NCI-H2196 (cell line): ENCODE measurements around the gene PLEKHA8.
"Not testable (repeated sequence)": the region's sequence is repeated elsewhere in the genome, so short reads cannot be mapped to it uniquely, and the experiment has no call there.

Experiments used
- DNase-seq: peaks from one replicate; lab custom pipeline; 2025; ENCODE audit not compliant: unreplicated experiment; lab: John Stamatoyannopoulos, UW

Gene PLEKHA8

DNA sequence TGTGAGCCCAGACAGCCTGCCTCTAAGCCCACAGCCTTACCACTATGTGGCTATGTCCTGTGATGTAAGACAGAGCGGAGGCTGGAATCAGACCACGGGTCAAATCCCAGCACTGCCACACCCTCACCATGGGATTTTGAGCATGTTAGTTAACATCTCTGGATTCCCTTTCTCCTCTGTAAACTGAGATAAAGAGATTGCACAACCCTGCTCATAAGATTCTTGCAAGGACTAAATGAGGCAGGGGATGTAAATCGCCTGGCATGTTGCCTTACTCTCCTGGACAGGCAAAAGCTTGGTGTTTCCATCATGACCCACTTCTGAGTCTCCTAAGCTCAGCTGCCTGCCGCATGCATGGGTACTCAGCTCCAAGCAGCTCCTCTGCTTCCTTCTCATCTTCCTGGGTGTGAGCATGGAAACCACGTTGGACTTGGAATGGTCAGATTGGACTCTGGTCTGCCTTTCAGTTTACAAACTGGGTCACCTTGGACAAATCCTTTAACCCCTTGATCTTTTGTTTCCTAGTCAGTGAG is 65.3 kb downstream of the PLEKHA8 start:
- DNase-seq = no peak

DNA sequence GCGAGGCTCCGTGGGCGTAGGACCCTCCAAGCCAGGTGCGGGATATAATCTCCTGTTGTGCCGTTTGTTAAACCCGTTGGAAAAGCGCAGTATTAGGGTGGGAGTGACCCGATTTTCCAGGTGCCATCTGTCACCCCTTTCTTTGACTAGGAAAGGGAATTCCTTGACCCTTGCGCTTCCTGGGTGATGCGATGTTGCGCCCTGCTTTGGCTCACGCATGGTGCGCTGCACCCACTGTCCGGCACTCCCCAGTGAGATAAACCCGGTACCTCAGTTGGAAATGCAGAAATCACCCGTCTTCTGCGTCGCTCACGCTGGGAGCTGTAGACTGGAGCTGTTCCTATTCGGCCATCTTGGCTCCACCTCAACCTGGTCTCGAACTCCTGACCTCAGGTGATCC is 70.4 kb downstream of the PLEKHA8 start:
- DNase-seq = not testable (repeated sequence)

GRCh38 chr7:30102281-30102680 is 74.1 kb downstream of the PLEKHA8 start:
- DNase-seq = no peak

- DNase-seq = no peak
These were observed 75.9 kb downstream of the PLEKHA8 start for GRCh38 chr7:30104157-30104556.

- DNase-seq = no peak
These were observed 84.0 kb downstream of the PLEKHA8 start for GRCh38 chr7:30112103-30112713.

- DNase-seq = no peak
These were observed 84.9 kb downstream of the PLEKHA8 start for GRCh38 chr7:30113144-30113543.

GRCh38 chr7:30114536-30115238 is 86.5 kb downstream of the PLEKHA8 start:
- no peak for DNase-seq

- DNase-seq = no peak
These were observed 87.6 kb downstream of the PLEKHA8 start for GRCh38 chr7:30115709-30116297.

- no peak for DNase-seq
These were observed 88.6 kb downstream of the PLEKHA8 start for GRCh38 chr7:30116771-30117170.

- DNase-seq = no peak
These were observed 89.7 kb downstream of the PLEKHA8 start for GRCh38 chr7:30117896-30118295.

DNA sequence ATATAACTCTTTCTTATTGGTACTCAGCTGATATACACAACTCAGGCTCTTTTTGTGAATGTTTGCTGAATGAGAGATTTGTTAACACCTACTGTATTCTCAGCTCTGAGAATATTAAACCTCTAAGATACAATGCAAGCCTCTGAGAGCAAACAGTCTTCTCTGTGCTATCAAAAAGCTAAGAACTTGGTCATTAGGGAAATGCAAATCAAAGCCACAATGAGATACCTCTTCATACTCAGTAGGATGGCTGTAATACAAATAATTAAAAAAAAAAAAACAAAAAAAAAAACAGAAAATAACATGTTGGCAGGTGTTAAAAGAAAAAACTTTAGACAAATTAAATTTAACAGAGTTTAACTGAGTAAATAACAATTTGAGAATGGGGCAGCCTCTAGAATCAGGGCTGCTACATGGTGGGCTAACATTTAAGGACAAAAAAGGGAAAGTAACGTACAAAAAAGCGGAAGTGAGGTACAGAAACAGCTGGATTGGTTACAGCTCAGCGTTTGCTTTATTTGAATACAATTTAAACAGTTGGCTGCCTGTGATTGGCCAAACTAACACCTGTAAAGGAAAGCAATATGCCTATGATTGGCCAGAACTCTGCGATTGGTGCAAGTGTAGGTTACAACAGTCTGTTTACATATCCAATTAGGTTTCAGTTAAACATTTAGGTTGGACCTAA is 91.8 kb downstream of the PLEKHA8 start:
- no peak for DNase-seq

DNA sequence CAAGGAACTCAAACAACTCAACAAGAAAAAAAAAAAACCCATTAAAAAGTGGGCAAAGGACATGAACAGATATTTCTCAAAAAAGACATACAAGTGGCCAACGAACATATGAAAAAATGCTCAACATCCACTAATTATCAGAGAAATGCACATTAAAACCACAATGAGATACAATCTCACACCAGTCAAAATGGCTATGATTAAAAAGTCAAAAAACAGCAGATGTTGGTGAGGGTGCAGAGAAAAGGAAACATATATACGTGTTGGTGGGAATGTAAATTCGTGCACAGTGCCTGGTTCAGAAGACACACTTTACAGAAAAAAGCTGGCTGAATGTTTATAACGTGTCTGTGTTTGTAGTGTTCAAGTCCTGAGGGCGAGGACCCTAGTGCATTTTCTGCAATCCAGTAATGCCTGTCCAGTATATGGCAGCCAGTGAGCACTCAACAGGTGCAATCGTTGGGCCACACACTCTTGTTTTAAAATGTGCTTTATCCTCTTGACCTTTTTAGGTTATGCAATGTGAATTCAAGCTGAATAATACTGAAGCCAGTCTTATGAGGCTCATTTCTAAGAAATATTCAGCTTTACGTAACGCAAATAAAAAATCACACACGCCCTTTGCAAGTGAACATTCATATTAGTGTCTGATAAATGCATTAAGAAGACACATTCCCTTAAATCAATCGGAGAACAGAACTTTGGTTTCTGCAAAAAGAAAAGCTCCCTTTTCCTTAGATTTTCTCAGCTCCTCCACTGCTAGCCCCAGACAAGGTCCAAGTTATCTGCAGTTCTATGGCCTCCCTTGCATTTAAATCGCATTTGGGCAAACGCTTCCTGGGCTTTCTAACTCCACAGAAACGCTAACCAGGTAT is 105.8 kb downstream of the PLEKHA8 start:
- DNase-seq = no peak

GRCh38 chr7:30134611-30135300 is 106.5 kb downstream of the PLEKHA8 start, which contains the start of gene MTURN:
MTURN (plus strand) TSS chr7:30134986; CDS start chr7:30135137, 151 bp downstream.
- peak; percentile 94 for DNase-seq

DNA sequence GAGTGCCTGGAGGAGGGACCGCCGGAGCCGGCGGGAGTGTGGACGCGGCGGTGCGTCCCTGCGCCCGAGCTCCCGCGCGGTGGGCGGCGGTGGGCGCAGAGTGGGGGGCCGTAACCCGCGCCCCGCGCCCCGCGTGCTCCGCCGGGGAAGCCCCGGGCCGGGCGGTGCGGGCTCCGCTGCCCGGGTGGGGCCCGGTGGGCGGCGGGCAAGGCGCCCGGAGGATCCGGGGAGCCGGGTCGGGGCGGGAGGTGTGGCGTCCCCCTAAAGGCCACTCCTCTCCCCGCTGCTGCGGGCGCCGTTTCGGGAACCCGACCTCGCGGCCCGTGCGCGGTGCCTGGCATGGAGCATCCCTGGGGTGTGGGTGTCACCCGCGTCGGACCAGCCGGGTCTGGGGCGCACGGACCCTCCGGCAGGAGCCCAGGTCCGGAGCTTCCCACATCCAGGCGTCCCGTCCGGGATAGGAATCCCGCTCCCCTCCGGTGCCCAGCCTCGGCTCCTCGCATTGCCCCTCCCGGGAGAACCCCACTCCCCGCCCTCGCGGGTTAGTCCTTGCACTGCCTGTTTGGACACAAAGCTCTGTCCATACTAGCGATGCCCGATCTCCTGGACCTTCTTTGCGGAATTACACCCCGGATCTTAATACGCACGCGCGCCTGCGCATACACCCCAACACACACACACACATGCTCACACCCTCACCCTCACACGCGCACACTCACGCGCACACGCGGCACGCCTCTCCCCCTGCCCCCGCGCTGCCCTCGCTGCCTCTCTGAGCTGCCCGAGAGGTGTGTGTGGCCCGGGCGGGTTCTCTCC is 107.3 kb downstream of the PLEKHA8 start:
- DNase-seq = peak; percentile 32

- DNase-seq = no peak
These were observed 108.0 kb downstream of the PLEKHA8 start for GRCh38 chr7:30136117-30136731.

- DNase-seq = no peak
These were observed 108.7 kb downstream of the PLEKHA8 start for GRCh38 chr7:30136743-30137485.

DNA sequence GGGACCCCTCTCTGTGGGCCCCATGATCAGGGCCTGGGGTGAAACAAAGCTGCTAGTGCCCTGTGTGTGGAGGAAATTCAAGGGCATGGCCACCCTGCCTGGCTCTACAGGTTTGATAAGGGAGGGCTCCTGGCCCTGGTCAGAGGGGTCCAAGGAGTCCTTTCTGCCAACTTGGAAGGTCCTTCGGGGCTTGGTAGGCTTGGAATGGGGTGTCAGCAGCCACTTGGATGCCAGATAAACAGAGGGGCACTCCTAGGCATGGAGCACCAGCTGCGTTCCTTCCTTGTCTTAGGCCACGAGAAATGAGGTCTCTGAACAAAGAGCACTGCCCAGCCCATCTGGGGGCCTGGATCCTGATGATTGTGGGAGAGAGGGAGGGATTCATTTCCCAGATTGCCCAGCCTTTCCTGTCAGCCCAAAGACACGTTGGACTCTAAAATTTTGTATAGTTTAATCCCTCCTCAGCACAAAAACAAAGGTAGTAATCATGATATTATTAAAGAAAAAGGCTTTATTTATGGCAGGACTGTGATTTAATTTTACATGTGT is 111.7 kb downstream of the PLEKHA8 start:
- no peak for DNase-seq

GRCh38 chr7:30140456-30140855 is 112.2 kb downstream of the PLEKHA8 start:
- no peak for DNase-seq
